Keratinocyte (primary cell): Measurements from ENCODE around the gene CRISPLD2. TPM values are rescaled to one million over a fixed set of nuclear protein-coding genes. Genes with fewer than 3 reads are reported as not detected.

Source experiments
- DNase-seq: peaks from one replicate; pipeline ENCODE4 v3.0.0-alpha.2; 2011; ENCODE audit warnings: low read depth, missing footprints, low spot score
- FAIRE-seq: peaks from 2 replicates; lab custom pipeline; 2011; peaks lifted over from hg19 to GRCh38; lab: Jason Lieb, UNC
- H2AFZ ChIP-seq: 2 replicates; pipeline ENCODE4 v1.6.0; 2012; ENCODE audit warnings: low read length, control low read depth, inconsistent platforms; ENCODE audit not compliant: control insufficient read depth
- H3K27ac ChIP-seq: 2 replicates; pipeline ENCODE4 v1.5.1; 2011; ENCODE audit warnings: low read length; ENCODE audit not compliant: control insufficient read depth, insufficient read depth
- H3K27me3 ChIP-seq: 3 replicates; pipeline ENCODE4 v1.6.0; 2011; ENCODE audit warnings: low read length; ENCODE audit not compliant: control insufficient read depth, insufficient read depth; ENCODE audit errors: extremely low read depth
- H3K36me3 ChIP-seq, 2 experiments: 2 replicates in 1 of 2; 3 replicates in 1 of 2; pipeline ENCODE4 v1.5.1; 2011; ENCODE audit warnings: low read length in 2 of 2, mild to moderate bottlenecking in 1 of 2; ENCODE audit not compliant: control insufficient read depth in 2 of 2, insufficient read depth in 2 of 2; ENCODE audit errors: extremely low read depth in 1 of 2
- H3K4me1 ChIP-seq: 3 replicates; pipeline ENCODE4 v1.5.1; 2011; ENCODE audit warnings: low read length; ENCODE audit not compliant: control insufficient read depth, insufficient read depth; ENCODE audit errors: extremely low read depth
- H3K4me2 ChIP-seq: 3 replicates; pipeline ENCODE4 v1.6.0; 2011; ENCODE audit warnings: low read depth, low read length; ENCODE audit not compliant: control insufficient read depth, insufficient read depth; ENCODE audit errors: extremely low read depth
- H3K4me3 ChIP-seq, 3 experiments: fragments of 200-600 bp in 1 of 3; sonication (generic) in 1 of 3; 2 replicates in 2 of 3; 3 replicates in 1 of 3; pipeline ENCODE4 v1.5.1; 2011 to 2016; ENCODE audit warnings: low read length in 3 of 3, mild to moderate bottlenecking in 3 of 3, control low read depth in 2 of 3, inconsistent platforms in 1 of 3, low read depth in 1 of 3, mixed read lengths in 1 of 3, mixed run types in 1 of 3, moderate library complexity in 1 of 3; ENCODE audit not compliant: control insufficient read depth in 2 of 3, insufficient read depth in 2 of 3; ENCODE audit errors: extremely low read depth in 1 of 3
- H3K79me2 ChIP-seq: 2 replicates; pipeline ENCODE4 v1.6.0; 2012; ENCODE audit warnings: low read length; ENCODE audit not compliant: control insufficient read depth, insufficient read depth
- H3K9ac ChIP-seq: 3 replicates; pipeline ENCODE4 v1.6.0; 2011; ENCODE audit warnings: low read length; ENCODE audit not compliant: control insufficient read depth, insufficient read depth; ENCODE audit errors: extremely low read depth
- H3K9me1 ChIP-seq: 3 replicates; pipeline ENCODE4 v1.6.0; 2011; ENCODE audit warnings: low read length; ENCODE audit not compliant: control insufficient read depth, insufficient read depth; ENCODE audit errors: extremely low read depth
- H3K9me3 ChIP-seq: 2 replicates; pipeline ENCODE4 v1.5.1; 2012; ENCODE audit warnings: low read depth, low read length; ENCODE audit not compliant: control insufficient read depth
- H4K20me1 ChIP-seq: 3 replicates; pipeline ENCODE4 v1.6.0; 2011; ENCODE audit warnings: low read length; ENCODE audit not compliant: control insufficient read depth, insufficient read depth; ENCODE audit errors: extremely low read depth
- EZH2 ChIP-seq: IDR thresholded peaks from one replicate; pipeline ENCODE4 v1.6.1; 2012; ENCODE audit warnings: inconsistent platforms, mild to moderate bottlenecking, low read length, moderate library complexity
- dilution Hi-C: fragments of 300-500 bp; cut with MboI; formaldehyde crosslinking; loops from one replicate; pipeline ENCODE4 v1.7.0; 2020; ENCODE audit warnings: low sequenced_read_pairs; ENCODE audit not compliant: extremely low pct_ligation_motif_present
- polyA plus RNA-seq, 5 experiments: library from polyadenylated mRNA; depleted of rRNA in 3 of 5; stranded (reverse) in 3 of 5; stranded (forward) in 1 of 5; unstranded in 1 of 5; fragments of >200 nt; gene quantifications; 1 replicate in 1 of 5; 2 replicates in 3 of 5; 3 replicates in 1 of 5; pipeline versions ENCODE4 v1.2.1 to v1.2.3, GENCODE V29; 2011 to 2012; ENCODE audit warnings: missing spikeins in 2 of 5, low read depth in 1 of 5, low replicate concordance in 1 of 5
- TF ChIP-seq, protein P1 (sequence below), 3 experiments: IDR thresholded peaks in 1 of 3; conservative IDR thresholded peaks in 1 of 3; optimal IDR thresholded peaks in 1 of 3; 2 replicates in 2 of 3; 3 replicates in 1 of 3; pipeline versions ENCODE3 to v1.5.1; 2011; ENCODE audit warnings: low read length in 3 of 3, mild to moderate bottlenecking in 3 of 3, moderate library complexity in 2 of 3, control low read depth in 1 of 3, inconsistent platforms in 1 of 3; ENCODE audit not compliant: insufficient read depth in 2 of 3; ENCODE audit errors: extremely low read depth in 1 of 3

CRISPLD2 gene
- polyA plus RNA-seq, 1 donor (not counting 4 experiments of a cell fraction or from before 2014, with no cell fraction given) = 1.2 TPM

DNA sequence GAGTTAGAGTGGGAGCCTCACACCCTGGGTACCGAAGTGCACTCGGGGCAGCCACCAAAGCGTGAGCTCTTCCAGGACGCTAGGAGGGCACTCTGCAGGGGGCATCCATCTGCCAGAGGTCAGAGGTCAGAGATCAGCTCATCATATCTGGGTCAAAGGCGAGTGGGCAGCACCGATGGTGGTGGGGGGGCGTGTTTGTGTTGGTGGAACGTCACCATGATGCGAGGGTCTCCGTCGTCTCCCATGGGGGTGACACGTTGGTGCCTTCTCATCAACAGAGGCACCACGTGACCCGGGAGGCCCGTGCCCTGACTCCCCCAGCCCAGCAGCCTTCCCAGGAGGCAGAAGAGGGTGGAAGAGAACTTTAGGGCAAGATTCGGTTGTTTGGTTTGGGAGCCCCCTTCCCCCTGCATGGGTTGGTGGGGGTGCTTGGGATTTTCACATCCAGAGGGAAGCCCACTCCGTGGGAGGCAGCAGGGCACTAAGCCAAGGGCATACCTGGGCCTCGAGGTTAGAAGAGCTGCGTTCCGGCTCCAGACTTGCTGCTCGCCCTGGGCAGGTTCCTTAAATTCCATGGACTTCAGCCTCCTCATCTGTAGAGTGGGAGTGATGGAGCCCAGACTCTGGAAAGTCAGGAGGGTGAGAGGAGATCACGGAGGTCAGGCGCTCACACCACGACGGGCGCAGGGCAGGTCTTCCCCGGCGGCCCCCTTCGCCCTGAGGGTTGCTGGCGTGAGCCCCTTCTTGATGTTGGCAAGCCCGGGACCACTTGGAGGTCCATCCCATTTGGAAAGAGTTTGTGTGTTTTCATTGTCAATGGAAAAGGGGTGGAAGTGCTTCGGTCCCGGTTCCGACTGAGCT is 14.0 kb downstream of the CRISPLD2 start:
- no peak overlapping the region for H3K9ac ChIP-seq
- no peaks in the 10 kb centered on the region for H3K9me1 ChIP-seq
- TF ChIP-seq EZH2 = no peak
- TF ChIP-seq, protein P1, sequence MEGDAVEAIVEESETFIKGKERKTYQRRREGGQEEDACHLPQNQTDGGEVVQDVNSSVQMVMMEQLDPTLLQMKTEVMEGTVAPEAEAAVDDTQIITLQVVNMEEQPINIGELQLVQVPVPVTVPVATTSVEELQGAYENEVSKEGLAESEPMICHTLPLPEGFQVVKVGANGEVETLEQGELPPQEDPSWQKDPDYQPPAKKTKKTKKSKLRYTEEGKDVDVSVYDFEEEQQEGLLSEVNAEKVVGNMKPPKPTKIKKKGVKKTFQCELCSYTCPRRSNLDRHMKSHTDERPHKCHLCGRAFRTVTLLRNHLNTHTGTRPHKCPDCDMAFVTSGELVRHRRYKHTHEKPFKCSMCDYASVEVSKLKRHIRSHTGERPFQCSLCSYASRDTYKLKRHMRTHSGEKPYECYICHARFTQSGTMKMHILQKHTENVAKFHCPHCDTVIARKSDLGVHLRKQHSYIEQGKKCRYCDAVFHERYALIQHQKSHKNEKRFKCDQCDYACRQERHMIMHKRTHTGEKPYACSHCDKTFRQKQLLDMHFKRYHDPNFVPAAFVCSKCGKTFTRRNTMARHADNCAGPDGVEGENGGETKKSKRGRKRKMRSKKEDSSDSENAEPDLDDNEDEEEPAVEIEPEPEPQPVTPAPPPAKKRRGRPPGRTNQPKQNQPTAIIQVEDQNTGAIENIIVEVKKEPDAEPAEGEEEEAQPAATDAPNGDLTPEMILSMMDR (optimal IDR thresholded peaks at IDR 0.05 in 1 of 3, IDR thresholded peaks at IDR 0.05 in 1 of 3, conservative IDR thresholded peaks at IDR 0.05 in 1 of 3; ENCODE audit: extremely low read depth in 1 of 3, insufficient read depth in 2 of 3, low read length in 3 of 3) = no peak
- peaks cover 4% of the 10 kb centered on the region for H3K27me3 ChIP-seq
- peaks cover 23% of the 10 kb centered on the region for H3K4me1 ChIP-seq
- dilution Hi-C loops = no loop called here
- no peak overlapping the region for H2AFZ ChIP-seq
- no peak for FAIRE-seq
- peaks cover 4% of the 10 kb centered on the region for H4K20me1 ChIP-seq
- H3K9me3 ChIP-seq = no peaks in the 10 kb centered on the region
- no peak overlapping the region for H3K4me2 ChIP-seq
- no peaks in the 10 kb centered on the region for H3K36me3 ChIP-seq
- no peak for DNase-seq
- H3K4me3 ChIP-seq = no peak overlapping the region
- no peak overlapping the region for H3K27ac ChIP-seq
- H3K79me2 ChIP-seq = no peaks in the 10 kb centered on the region

DNA sequence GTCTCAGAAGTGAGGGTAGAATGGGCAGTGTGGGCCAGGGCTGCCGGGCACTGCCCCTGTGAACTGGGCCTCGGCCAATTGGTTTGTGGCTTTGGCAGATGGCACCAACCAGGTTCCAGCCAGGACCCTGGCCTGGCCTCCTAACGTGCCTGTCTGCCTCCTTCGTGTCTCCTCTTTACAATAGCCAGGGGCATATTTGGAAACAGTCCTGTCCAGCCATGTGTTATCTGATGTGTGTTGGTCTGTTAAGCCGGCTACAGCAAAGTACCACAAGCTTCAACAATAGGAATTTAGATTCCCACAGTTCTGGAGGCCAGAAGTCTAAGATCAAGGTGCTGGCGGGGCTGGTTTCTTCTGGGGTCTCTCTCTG is 14.6 kb downstream of the CRISPLD2 start:
- Histone ChIP-seq H3K9me3 (no peaks in the 10 kb centered on the region), H3K27ac (no peak overlapping the region), H3K27me3 (peaks cover 4% of the 10 kb centered on the region), H3K9me1 (no peaks in the 10 kb centered on the region), H2AFZ (no peak overlapping the region), H3K36me3 (no peaks in the 10 kb centered on the region), H3K4me3 (no peak overlapping the region), H3K79me2 (no peaks in the 10 kb centered on the region), H3K9ac (no peak overlapping the region), H3K4me2 (no peak overlapping the region), H4K20me1 (peaks cover 4% of the 10 kb centered on the region), H3K4me1 (peaks cover 28% of the 10 kb centered on the region)
- no peak for FAIRE-seq
- TF ChIP-seq, protein P1 (optimal IDR thresholded peaks at IDR 0.05 in 1 of 3, IDR thresholded peaks at IDR 0.05 in 1 of 3, conservative IDR thresholded peaks at IDR 0.05 in 1 of 3; ENCODE audit: extremely low read depth in 1 of 3, insufficient read depth in 2 of 3, low read length in 3 of 3) = no peak
- TF ChIP-seq EZH2 = no peak
- DNase-seq = no peak
- dilution Hi-C loops = no loop called here
